Epidermal melanocyte (primary cell): Measurements from ENCODE around the gene NADK2.
"Not testable (repeated sequence)": the region's sequence is repeated elsewhere in the genome, so short reads cannot be mapped to it uniquely, and the experiment has no call there.

Source experiments
- DNase-seq: peaks from one replicate; pipeline ENCODE4 v3.0.0; 2011; ENCODE audit warnings: low spot score; ENCODE audit not compliant: insufficient read length

The NADK2 gene

GRCh38 chr5:36241631-36242533 is at the start of gene NADK2:
Gene NADK2, minus strand, starts transcription at chr5:36241925. Its CDS starts 127 bp downstream, at chr5:36241798.
- peak; percentile 81 for DNase-seq

- DNase-seq = no peak
Measured at GRCh38 chr5:36285837-36286615, 44.3 kb upstream of the NADK2 start.

GRCh38 chr5:36283775-36284174 is 42.0 kb upstream of the NADK2 start:
- DNase-seq = not testable (repeated sequence)

- no peak for DNase-seq
Measured at GRCh38 chr5:36281626-36282025, 39.9 kb upstream of the NADK2 start.

- DNase-seq = no peak
Measured at GRCh38 chr5:36279054-36279698, 37.5 kb upstream of the NADK2 start.

GRCh38 chr5:36277521-36278176 is 35.9 kb upstream of the NADK2 start:
- DNase-seq = no peak

- no peak for DNase-seq
Measured at GRCh38 chr5:36276864-36277263, 35.1 kb upstream of the NADK2 start.

- DNase-seq = no peak
Measured at GRCh38 chr5:36273809-36274526, 32.2 kb upstream of the NADK2 start.

- no peak for DNase-seq
Measured at GRCh38 chr5:36272136-36272690, 30.5 kb upstream of the NADK2 start.

GRCh38 chr5:36270876-36271575 is 29.3 kb upstream of the NADK2 start:
- DNase-seq = no peak

GRCh38 chr5:36270175-36270574 is 28.4 kb upstream of the NADK2 start:
- no peak for DNase-seq

- DNase-seq = no peak
Measured at GRCh38 chr5:36269478-36269877, 27.8 kb upstream of the NADK2 start.

GRCh38 chr5:36267905-36268304 is 26.2 kb upstream of the NADK2 start:
- DNase-seq = no peak

- no peak for DNase-seq
Measured at GRCh38 chr5:36264202-36264760, 22.6 kb upstream of the NADK2 start.

- no peak for DNase-seq
Measured at GRCh38 chr5:36261186-36261585, 19.5 kb upstream of the NADK2 start.

- DNase-seq = no peak
Measured at GRCh38 chr5:36253575-36253974, 11.8 kb upstream of the NADK2 start.

GRCh38 chr5:36252722-36253365 is 11.1 kb upstream of the NADK2 start:
- no peak for DNase-seq

- no peak for DNase-seq
Measured at GRCh38 chr5:36251218-36251617, 9.5 kb upstream of the NADK2 start.

- DNase-seq = no peak
Measured at GRCh38 chr5:36250427-36250826, 8.7 kb upstream of the NADK2 start.
